GM19395 (cell line): Measurements from ENCODE around the gene DAZ1.
"Not testable (repeated sequence)": the region's sequence is repeated elsewhere in the genome, so short reads cannot be mapped to it uniquely, and the experiment has no call there.

Source experiments
- ATAC-seq: cut with Tn5 transposase; IDR thresholded peaks from one replicate; pipeline ENCODE4 v1.9.1; 2021; ENCODE audit warnings: mild to moderate bottlenecking, moderate library complexity; ENCODE audit not compliant: unreplicated experiment

DAZ1 gene, protein sequence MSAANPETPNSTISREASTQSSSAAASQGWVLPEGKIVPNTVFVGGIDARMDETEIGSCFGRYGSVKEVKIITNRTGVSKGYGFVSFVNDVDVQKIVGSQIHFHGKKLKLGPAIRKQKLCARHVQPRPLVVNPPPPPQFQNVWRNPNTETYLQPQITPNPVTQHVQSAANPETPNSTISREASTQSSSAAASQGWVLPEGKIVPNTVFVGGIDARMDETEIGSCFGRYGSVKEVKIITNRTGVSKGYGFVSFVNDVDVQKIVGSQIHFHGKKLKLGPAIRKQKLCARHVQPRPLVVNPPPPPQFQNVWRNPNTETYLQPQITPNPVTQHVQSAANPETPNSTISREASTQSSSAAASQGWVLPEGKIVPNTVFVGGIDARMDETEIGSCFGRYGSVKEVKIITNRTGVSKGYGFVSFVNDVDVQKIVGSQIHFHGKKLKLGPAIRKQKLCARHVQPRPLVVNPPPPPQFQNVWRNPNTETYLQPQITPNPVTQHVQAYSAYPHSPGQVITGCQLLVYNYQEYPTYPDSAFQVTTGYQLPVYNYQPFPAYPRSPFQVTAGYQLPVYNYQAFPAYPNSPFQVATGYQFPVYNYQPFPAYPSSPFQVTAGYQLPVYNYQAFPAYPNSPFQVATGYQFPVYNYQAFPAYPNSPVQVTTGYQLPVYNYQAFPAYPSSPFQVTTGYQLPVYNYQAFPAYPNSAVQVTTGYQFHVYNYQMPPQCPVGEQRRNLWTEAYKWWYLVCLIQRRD

DNA sequence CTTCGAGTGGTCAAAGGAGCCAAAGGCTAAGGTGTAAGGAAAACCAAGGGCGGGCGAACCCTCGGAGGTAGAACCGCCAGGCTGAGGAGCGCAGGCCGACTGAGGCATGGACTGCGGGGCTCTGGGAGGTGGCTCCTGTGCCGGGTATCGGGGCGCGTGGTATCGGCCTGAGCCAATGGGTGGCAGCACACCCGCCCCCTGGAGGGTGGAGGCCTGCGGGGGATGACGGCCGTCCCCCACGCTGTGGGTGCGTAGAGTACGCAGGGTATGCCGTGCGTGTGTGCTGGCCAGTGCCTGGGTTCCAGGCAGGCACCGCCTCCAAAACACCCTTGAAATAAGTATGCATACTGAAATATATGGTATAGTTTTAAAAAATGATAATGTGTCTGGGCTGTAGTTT is at the start of gene DAZ1:
DAZ1 (minus strand) TSS at position 101 of the 400 bp plus-strand sequence. CDS start 208 bp downstream, outside the sequence.
- not testable (repeated sequence) for ATAC-seq

DNA sequence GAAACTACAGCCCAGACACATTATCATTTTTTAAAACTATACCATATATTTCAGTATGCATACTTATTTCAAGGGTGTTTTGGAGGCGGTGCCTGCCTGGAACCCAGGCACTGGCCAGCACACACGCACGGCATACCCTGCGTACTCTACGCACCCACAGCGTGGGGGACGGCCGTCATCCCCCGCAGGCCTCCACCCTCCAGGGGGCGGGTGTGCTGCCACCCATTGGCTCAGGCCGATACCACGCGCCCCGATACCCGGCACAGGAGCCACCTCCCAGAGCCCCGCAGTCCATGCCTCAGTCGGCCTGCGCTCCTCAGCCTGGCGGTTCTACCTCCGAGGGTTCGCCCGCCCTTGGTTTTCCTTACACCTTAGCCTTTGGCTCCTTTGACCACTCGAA is 20.4 kb upstream of the DAZ1 start, which contains the start of gene DAZ2:
DAZ2 (plus strand) TSS at position 301 of the 400 bp plus-strand sequence. CDS start 208 bp downstream, outside the sequence.
- not testable (repeated sequence) for ATAC-seq

DNA sequence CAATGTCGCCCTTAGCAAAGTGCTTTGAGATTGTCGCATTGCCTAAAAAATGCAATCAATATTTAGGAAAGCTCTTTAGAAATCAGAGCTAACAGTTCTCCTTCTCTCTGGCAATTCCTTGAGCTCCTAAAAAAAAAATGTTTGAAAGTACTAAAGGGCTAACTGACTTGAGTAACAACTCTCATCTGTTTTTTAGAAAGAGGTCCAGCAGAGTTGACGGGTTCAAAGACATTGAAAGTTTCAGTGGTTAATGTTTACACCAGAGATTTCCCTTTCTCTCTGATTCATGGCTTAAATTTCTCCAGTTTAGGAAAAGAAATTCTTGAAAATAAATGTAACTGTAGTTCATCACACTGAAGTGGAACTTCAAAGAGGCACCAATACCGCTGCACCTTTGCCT is 11.9 kb upstream of the DAZ1 start:
- ATAC-seq = not testable (repeated sequence)

DNA sequence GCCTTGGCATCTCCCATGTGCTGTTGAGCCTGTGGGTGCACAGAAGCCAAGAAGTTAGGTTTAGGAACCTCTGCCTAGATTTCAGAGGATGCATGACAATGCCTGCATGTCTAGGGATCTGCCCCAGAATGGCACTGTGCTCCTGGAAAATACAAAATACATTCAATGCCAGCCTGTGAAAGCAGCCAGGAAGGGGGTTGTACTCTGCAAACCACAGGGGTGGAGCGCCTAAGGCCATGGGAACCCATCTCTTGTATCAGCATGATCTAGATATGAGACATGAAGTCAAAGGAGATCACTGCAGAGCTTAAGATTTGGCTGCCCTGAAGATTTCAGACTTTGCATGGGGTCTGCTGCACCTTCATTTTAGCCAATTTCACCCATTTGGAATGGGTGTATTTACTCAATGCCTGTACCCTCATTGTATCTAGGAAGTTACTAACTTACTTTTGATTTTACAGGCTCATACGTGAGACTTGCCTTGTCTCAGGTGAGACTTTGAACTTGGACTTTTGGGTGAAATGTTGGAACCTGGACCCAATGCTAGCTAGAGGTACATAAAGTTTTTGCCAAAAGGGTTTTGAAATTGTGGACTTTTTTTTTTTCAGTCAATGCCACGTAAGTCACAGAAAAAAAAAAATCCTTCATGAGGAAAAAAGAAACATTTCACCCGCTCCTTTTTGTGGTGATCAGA is 11.1 kb upstream of the DAZ1 start:
- ATAC-seq = not testable (repeated sequence)

DNA sequence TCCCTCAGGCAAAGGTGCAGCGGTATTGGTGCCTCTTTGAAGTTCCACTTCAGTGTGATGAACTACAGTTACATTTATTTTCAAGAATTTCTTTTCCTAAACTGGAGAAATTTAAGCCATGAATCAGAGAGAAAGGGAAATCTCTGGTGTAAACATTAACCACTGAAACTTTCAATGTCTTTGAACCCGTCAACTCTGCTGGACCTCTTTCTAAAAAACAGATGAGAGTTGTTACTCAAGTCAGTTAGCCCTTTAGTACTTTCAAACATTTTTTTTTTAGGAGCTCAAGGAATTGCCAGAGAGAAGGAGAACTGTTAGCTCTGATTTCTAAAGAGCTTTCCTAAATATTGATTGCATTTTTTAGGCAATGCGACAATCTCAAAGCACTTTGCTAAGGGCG is 8.6 kb upstream of the DAZ1 start:
- not testable (repeated sequence) for ATAC-seq
